GM10266 (cell line): ENCODE measurements around the gene MSH6.
"Not testable (repeated sequence)": the region's sequence is repeated elsewhere in the genome, so short reads cannot be mapped to it uniquely, and the experiment has no call there.

ENCODE experiments used
- DNase-seq: peaks from one replicate; pipeline ENCODE4 v3.0.0; 2012; ENCODE audit errors: extremely low spot score
- TF ChIP-seq, protein P1 (sequence below): IDR thresholded peaks from 2 replicates; pipeline ENCODE4 v1.5.1; 2012; ENCODE audit warnings: mild to moderate bottlenecking, low read depth; ENCODE audit not compliant: control insufficient read depth, insufficient read depth; ENCODE audit errors: missing control alignments

MSH6 gene

DNA sequence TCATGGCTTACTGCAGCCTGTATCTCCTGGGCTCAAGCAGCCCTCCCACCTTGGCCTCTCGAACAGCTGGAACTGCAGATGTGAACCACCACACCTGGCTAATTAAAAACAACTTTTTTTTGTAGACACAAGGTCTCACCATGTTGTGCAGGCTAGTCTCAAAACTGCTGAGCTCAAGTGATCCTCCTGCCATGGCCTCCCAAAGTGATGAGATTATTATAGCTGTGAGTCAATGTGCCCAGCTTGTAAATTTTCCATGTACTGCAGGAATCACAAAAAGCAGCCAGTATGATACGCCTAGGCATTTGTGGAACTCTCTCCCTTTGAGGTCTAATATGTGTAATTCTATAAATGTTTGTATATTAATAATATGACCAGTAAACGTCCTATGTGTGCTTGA is 59.9 kb downstream of the MSH6 start:
- TF ChIP-seq, protein P1, sequence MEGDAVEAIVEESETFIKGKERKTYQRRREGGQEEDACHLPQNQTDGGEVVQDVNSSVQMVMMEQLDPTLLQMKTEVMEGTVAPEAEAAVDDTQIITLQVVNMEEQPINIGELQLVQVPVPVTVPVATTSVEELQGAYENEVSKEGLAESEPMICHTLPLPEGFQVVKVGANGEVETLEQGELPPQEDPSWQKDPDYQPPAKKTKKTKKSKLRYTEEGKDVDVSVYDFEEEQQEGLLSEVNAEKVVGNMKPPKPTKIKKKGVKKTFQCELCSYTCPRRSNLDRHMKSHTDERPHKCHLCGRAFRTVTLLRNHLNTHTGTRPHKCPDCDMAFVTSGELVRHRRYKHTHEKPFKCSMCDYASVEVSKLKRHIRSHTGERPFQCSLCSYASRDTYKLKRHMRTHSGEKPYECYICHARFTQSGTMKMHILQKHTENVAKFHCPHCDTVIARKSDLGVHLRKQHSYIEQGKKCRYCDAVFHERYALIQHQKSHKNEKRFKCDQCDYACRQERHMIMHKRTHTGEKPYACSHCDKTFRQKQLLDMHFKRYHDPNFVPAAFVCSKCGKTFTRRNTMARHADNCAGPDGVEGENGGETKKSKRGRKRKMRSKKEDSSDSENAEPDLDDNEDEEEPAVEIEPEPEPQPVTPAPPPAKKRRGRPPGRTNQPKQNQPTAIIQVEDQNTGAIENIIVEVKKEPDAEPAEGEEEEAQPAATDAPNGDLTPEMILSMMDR = no peak
- no peak for DNase-seq

DNA sequence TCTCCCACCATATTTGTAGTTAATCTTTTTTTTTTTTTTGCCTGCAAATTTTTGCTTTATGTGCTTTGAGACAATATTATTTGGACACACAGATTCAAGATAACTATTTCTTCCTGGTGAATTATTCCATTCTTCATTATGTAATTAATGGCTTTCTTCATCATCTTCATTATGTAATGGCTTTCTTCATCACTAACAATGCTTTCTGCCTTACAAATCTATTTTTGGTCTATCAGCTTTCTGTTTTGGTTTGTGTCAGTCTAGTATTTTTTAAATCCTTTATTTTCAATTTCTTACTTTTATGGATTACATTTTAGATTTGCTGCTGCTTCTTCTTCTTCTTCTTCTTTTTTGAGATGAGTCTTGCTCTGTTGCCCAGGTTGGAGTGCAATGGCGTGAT is 60.5 kb downstream of the MSH6 start:
- DNase-seq = no peak

DNA sequence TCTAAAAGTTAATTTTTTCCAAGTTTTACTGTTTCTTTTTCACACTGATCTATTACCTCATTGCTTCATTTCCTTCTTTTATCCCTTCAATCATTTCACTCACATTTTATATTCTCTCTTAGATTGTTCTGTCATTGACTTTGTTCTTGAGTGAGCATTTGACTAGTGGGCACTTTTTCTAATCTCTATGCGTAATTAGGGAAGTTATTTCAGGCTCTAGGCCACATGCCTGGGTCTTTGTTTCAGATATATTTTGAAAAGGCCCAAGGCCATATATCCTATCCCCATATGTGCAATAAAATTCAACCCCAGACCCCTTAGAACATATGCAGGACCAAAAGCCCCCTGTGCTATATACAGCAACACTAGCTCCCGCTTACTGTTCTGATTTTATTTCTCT is 61.2 kb downstream of the MSH6 start:
- no peak for DNase-seq
- TF ChIP-seq, protein P1 = no peak

More for the DNA sequence above, 60.5 kb downstream of the MSH6 start:
- TF ChIP-seq, protein P1 = no peak

DNA sequence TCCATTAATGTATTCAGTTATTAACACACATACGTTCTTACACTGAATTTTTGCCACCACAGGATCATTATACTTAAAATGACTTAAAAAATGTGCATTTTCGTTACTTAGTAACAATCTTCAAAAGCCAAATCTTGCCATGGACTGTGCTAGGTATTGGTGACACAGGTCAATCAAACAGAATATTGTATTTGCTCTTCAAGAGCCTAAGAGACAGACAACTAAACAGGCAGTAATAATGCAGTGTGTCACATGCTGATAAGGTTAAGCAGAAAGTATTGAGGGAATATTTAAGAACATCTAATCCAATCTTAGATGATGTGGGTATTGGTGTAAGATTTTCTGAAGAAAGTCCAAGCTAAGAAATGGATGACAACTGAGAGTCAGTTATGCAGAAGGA is 66.4 kb downstream of the MSH6 start:
- DNase-seq = no peak
- TF ChIP-seq, protein P1 = no peak

DNA sequence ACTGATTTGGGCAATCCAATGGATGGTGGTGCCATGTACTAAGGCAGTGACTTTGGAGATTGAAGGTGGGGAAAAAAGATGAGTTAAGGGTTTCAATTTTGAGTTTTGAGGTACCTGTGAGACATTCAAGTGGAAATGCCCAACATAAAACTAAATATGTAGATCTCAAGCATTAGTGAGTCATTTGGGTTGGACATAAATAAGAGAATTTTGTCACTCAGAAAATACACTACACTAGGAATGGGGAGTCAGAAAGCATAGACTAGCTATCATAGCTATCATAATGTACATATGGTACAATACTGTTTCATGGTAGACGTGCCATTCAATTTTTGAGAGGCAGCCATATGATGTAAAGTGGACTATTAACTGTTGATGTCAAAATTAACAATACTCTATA is 67.3 kb downstream of the MSH6 start:
- no peak for DNase-seq
- TF ChIP-seq, protein P1 = no peak

DNA sequence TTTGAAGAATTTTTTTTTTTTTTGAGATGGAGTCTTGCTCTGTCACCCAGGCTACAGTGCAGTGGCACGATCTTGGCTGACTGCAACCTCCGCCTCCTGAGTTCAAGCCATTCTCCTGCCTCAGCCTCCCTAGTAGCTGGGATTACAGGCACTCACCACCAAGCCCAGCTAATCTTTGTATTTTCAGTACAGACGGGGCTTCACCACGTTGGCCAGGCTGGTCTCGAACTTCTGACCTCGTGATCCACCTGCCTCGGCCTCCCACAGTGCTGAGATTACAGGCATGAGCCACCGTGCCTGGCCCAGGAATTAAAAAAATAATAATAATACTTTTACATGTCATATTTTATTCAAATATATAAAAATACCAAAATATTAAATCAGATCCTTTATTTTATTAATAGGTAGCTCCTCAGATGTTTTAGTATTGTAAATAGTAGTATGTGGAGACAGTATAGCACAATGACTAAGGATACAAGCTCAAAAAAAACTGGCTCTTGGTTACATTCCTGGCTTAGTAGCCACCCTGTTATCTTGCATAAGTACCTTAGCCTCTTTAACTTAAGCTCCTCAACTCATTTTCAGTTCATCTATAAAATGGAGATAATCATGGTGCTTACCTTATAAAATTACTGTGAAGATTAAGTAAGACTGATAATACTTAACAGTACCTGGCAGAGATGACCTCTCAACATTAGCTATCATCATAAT is 70.3 kb downstream of the MSH6 start:
- not testable (repeated sequence) for DNase-seq
